Activated naive CD4-positive, alpha-beta T cell treated with Interleukin-2 at 50 U/mL for 16 hours (primary cell): Measurements from ENCODE around the gene RAPGEF2.
"Not testable (repeated sequence)": the region's sequence is repeated elsewhere in the genome, so short reads cannot be mapped to it uniquely, and the experiment has no call there.

Experiments used
- DNase-seq: peaks from one replicate; pipeline ENCODE4 v3.0.0-alpha.2; 2020

The RAPGEF2 gene

DNA sequence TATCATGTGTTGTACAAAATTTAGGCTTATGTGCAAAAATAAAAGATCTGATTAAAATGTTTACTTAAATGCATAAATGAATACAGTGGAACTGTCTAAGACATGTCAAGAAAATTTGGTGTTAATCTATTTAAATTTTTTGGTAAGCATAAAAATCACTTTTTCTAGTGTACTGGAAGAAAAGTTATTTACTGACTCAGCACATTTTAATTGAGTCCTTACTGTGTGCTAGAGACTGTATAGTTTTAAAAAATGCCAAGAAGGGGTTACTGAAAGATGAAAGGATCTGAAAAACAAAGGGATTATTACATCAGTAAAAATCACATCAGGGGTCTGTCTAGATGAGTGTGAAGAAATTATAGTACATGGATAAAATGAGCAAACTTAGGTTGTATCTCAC lies 60.6 kb downstream of the RAPGEF2 start:
- DNase-seq, result no peak

GRCh38 chr4:159169404-159170302 lies 66.8 kb downstream of the RAPGEF2 start:
- no peak for DNase-seq

DNA sequence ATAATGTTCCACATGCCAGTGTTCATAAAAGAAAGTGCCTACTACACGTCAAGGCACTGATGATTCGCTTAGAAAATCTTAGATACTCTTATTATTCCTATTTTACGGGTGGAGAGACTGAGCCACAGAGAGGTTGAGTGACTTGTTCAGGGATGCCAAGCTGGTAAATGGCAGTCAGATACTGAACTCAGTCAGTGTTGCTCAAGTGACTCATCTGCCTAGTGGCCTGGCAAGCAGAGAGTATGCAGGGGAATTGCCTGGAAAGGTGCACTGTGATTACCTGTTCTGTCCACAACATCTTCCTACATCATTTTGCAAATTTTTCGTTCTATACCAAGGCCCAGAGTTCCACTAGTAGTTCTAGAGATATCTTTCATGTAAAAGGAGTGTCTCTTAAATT lies 68.4 kb downstream of the RAPGEF2 start:
- no peak for DNase-seq

- no peak for DNase-seq
Measured at GRCh38 chr4:159173886-159174285, 71.0 kb downstream of the RAPGEF2 start.

DNA sequence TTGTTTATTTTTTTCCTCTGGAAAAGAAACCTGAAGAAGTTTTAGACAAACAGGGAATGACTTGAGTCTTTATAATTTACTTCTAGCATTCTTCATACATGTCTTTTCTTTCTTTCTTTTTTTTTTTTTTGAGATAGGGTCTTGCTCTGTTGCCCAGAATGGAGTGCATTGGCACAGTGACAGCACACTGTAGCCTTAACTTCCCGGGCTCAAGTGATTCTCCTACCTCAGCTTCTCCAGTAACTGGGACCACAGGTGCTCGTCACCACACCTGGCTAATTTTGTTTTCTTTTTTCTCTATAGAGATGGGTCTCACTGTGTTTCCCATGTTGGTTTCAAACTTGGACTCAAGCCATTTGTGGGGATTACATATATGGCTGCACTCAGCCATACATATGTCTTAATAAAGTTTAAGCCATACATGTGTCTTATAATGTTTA lies 71.8 kb downstream of the RAPGEF2 start:
- DNase-seq, result no peak

- DNase-seq, result peak; percentile 52
Measured at GRCh38 chr4:159175085-159175988, 72.5 kb downstream of the RAPGEF2 start.

- no peak for DNase-seq
Measured at GRCh38 chr4:159175989-159176375, 73.1 kb downstream of the RAPGEF2 start.

DNA sequence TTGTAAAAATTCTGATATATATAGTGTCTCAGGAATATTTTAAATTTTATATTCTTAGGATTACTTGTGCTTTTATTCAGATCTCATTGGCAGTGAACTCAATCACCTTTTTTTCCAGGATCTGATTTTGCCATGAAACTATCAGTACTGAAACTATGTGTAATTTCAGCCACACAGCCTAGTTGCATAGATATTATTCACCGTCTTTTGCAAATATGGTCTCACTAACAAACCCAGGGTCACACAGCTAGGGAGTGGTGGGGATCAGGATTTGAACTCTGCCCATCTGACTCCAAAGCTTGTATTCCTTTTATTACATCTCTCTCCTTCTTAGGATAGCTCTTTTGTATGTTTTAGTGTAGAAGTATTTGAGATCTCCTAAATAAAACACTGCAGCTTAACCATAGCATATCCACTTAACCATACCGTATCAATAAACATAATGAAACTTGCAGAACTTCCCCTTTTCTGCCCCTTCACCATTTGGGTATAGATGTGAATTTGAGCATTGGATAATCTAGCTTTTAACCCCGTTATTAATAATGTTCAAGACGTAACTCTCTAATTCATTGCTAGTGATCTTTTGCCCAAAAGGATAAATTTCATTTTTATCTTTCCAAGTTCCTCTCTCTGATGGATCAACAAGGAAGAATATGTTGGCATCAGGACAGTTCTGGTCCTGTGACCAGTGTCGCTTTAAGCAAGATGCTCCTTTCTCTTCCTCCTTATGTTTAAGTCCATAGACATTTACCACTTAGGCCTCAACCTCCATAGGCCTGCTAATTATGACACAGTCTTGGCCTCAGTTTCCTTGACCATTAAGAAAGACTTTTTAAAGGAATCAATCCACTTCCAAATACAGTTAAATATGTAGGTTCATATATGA lies 74.6 kb downstream of the RAPGEF2 start:
- no peak for DNase-seq

DNA sequence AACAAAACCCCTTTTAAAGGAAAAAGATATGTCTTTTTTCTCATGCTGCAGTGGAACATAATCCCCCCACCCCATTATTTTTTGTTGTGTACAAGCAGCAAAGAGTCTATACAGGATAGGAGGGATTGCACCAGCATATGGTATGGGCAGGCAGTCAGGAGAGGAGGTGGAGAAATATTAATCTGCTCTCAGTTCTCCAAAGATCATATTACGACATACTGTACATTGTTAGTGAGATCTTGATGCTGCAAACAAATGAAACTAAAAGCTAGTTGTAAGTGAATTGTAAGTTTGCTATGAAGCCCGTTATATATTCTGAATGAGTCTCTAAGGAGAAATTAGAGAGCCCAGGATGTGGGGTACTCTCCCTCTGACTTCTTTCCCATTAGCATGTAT lies 75.3 kb downstream of the RAPGEF2 start:
- DNase-seq, result no peak

DNA sequence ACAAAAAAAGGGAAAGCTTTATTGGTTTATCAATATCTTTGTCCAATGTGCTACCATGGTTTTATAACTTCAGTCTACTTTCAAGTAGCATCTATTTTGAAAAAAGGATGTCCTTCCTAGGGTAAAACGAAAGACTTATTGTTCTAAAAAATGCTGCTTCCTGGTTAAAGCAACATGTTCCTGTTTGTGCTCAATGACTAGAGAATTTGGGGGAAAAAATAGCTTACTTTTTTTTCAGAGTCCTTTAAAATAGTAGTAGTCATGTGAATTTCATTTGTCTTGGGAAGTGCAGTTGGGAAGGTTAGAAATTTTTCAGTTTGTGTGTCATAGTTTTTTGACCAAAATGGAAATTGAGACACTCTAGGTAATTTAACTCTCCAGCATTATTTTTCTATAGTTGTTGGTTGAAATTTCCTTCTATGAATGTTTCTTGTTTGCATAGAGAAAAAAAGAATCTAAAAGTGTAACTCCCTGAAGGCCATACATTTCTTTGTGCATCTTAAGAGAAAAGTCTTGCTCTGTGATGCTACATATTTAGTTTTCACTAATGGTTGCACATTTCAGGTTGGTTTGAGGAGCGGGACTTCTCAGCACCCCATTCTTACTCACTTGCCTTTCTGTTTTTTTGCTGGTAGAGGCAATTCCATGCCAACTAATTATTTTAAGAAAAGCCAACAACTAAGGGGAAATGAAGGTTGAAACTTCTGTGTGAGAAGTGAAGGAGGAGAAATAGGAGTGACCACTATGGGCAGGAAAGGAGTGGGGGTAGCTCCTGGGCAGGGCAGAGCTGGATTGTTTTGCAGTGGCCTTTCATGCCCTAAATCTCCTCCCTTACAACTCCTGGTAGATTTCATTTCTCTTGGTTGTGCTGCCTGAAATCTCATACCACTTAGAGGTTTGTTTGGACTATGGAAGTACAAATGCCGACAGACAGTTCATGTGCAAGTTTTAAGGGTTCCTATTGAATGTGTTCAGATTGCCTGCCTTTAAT lies 76.4 kb downstream of the RAPGEF2 start:
- no peak for DNase-seq

GRCh38 chr4:159183885-159184605 lies 81.2 kb downstream of the RAPGEF2 start:
- DNase-seq, result not testable (repeated sequence)

GRCh38 chr4:159185591-159186023 lies 82.7 kb downstream of the RAPGEF2 start:
- no peak for DNase-seq

- no peak for DNase-seq
Measured at GRCh38 chr4:159188646-159189045, 85.8 kb downstream of the RAPGEF2 start.

GRCh38 chr4:159190651-159191050 lies 87.8 kb downstream of the RAPGEF2 start:
- no peak for DNase-seq

GRCh38 chr4:159191989-159192388 lies 89.1 kb downstream of the RAPGEF2 start:
- DNase-seq, result no peak

DNA sequence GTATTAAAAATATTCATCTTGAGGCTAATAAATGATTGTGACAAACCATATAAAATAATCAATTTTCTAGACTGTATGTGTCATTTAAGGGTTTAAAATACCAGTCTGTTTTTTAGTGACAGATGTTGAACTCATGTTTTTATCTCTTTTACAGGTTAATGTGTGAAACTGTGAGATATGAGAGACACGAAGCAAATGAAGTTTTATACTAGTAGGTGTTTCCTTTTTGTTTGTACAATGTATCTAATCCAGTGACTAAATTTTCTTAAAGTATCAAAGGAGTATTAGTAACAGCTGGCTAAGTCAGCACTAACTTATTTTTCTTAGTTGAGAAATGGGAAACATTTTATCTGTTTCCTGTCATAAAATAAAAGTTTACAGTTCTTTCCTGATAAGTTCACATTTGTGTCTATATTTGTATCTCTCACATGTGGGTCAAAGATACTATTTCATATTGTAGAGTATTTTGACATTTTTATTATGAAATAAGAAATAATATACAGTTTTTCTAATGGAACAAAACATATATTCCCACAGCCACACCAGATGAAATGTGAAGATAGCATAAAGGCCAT lies 90.3 kb downstream of the RAPGEF2 start:
- no peak for DNase-seq

GRCh38 chr4:159195361-159195769 lies 92.5 kb downstream of the RAPGEF2 start:
- no peak for DNase-seq

DNA sequence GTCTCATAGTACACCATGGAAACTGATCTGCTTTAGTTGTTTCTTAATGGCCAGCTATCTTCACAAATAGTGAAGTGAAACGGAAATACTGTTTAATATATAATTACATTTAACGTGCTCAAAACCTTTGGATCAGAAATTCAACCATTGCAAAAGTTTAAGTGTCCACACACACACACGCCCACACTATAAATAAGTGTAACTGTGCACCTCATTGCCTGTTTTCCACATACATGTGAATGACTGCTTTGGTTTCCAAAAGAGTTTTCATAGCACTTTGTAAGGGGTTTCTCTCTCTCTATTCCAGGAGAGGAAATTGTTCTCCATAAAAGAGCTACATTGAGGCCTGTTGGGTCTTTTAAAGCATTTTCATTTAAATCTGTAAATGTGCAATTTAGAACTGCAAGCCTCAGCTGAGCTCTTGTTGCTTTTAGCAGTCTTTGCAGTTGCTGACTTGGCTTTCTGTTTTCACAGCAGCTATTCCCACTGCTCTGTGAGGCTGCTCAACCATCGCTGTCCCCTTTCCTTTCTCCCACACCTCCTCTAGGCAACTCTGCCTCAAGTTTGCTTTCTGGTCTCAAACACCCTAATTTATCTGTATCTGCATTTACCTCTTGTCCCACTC lies 94.5 kb downstream of the RAPGEF2 start:
- DNase-seq, result no peak

GRCh38 chr4:159197885-159198269 lies 95.0 kb downstream of the RAPGEF2 start:
- DNase-seq, result no peak

DNA sequence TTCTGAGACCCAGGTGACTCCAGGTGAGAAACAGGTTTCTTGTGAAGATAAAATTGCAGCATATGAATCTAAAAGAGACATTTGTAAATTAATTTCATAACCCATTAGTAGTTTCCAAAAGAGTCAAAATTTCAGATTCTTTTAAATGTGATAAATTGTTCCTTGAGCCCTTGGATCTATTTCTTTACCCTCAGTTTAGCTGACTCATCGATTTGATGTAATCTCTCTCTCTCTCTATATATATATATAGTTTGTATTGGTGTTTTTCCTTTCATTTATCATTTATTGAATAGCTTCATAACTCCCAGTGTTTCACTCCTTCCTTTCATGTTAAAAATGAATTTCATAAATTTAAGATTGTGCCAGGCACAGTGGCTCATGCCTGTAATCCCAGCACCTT lies 96.9 kb downstream of the RAPGEF2 start:
- no peak for DNase-seq
